Neural cell (in vitro differentiated cells): Measurements from ENCODE around the gene TOX2.

Experiments
- EP300 ChIP-seq: fragments of 450-650 bp; conservative IDR thresholded peaks from 2 replicates; pipeline ENCODE4 v1.6.1; 2014; ENCODE audit warnings: antibody characterized with exemption, mild to moderate bottlenecking, moderate library complexity; ENCODE audit not compliant: poor library complexity, severe bottlenecking
- EZH2 ChIP-seq: fragments of 200-600, 300-800 bp; shearing (Covaris generic), sonication (generic); IDR thresholded peaks from 2 replicates; pipeline ENCODE4 v1.6.1; 2014; ENCODE audit warnings: antibody characterized with exemption, low read length, borderline replicate concordance, mild to moderate bottlenecking; ENCODE audit not compliant: insufficient read depth, poor library complexity, severe bottlenecking
- POLR2AphosphoS5 ChIP-seq: IDR thresholded peaks from 2 replicates; pipeline ENCODE4 v1.6.1; 2012
- SMC3 ChIP-seq: fragments of 450-650 bp; conservative IDR thresholded peaks from 2 replicates; pipeline ENCODE4 v1.6.1; 2014; ENCODE audit warnings: antibody characterized with exemption, mild to moderate bottlenecking, moderate library complexity; ENCODE audit not compliant: poor library complexity
- TAF1 ChIP-seq: IDR thresholded peaks from 2 replicates; pipeline ENCODE4 v1.6.1; 2012; ENCODE audit warnings: low read depth
- TF ChIP-seq, protein P1 (sequence below): fragments of 450-650 bp; IDR thresholded peaks from 2 replicates; pipeline ENCODE4 v1.5.1; 2014; ENCODE audit warnings: antibody characterized with exemption, mild to moderate bottlenecking, moderate library complexity; ENCODE audit not compliant: poor library complexity, severe bottlenecking
- TF ChIP-seq, protein P2 (sequence below): IDR thresholded peaks from 2 replicates; pipeline ENCODE4 v1.6.1; 2012; ENCODE audit warnings: borderline replicate concordance

DNA sequence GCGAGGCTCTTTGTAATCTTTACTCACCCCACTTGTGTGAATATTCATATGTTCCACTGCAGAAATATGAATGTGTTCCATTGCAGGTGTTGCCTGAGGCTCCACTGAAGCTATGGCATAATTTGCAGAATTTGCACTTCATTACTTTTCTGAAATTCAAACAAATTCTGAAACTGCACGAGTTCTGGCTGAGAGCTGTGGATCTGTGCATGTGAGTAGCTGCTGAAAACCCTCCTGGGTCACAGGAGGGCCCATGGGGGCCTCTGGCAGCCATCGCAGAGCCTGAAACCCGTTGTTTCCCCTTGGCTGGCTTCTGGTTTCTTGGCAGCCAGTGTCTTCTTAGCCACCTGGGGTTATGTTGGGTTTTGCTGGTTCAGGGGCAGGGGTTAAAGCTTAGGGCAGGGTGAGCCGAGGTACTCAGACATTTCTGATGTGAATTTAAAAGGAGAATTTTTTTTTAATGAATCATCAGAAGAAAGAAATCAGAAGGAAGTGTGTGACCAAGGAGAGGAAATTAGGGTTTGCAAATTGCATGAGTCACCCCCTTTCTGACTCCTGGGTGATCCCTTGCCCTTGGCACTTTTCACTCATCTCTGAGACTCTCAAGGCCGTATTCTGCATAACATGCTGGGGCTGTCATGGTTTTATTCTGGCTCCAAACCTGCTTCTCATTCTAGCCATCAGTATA, 40.6 kb downstream of the TOX2 start:
- TF ChIP-seq EZH2 (no peak), POLR2AphosphoS5 (no peak), EP300 (no peak), TAF1 (no peak), SMC3 (no peak)
- TF ChIP-seq, protein P1, sequence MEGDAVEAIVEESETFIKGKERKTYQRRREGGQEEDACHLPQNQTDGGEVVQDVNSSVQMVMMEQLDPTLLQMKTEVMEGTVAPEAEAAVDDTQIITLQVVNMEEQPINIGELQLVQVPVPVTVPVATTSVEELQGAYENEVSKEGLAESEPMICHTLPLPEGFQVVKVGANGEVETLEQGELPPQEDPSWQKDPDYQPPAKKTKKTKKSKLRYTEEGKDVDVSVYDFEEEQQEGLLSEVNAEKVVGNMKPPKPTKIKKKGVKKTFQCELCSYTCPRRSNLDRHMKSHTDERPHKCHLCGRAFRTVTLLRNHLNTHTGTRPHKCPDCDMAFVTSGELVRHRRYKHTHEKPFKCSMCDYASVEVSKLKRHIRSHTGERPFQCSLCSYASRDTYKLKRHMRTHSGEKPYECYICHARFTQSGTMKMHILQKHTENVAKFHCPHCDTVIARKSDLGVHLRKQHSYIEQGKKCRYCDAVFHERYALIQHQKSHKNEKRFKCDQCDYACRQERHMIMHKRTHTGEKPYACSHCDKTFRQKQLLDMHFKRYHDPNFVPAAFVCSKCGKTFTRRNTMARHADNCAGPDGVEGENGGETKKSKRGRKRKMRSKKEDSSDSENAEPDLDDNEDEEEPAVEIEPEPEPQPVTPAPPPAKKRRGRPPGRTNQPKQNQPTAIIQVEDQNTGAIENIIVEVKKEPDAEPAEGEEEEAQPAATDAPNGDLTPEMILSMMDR = no peak
- TF ChIP-seq, protein P2, sequence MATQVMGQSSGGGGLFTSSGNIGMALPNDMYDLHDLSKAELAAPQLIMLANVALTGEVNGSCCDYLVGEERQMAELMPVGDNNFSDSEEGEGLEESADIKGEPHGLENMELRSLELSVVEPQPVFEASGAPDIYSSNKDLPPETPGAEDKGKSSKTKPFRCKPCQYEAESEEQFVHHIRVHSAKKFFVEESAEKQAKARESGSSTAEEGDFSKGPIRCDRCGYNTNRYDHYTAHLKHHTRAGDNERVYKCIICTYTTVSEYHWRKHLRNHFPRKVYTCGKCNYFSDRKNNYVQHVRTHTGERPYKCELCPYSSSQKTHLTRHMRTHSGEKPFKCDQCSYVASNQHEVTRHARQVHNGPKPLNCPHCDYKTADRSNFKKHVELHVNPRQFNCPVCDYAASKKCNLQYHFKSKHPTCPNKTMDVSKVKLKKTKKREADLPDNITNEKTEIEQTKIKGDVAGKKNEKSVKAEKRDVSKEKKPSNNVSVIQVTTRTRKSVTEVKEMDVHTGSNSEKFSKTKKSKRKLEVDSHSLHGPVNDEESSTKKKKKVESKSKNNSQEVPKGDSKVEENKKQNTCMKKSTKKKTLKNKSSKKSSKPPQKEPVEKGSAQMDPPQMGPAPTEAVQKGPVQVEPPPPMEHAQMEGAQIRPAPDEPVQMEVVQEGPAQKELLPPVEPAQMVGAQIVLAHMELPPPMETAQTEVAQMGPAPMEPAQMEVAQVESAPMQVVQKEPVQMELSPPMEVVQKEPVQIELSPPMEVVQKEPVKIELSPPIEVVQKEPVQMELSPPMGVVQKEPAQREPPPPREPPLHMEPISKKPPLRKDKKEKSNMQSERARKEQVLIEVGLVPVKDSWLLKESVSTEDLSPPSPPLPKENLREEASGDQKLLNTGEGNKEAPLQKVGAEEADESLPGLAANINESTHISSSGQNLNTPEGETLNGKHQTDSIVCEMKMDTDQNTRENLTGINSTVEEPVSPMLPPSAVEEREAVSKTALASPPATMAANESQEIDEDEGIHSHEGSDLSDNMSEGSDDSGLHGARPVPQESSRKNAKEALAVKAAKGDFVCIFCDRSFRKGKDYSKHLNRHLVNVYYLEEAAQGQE = no peak
